Ascending aorta (tissue), 2 donors: ENCODE data around the gene TXNRD1. TPM values are rescaled to one million over a fixed set of nuclear protein-coding genes. Genes with fewer than 3 reads are reported as not detected.
"Not testable (repeated sequence)": the region's sequence is repeated elsewhere in the genome, so short reads cannot be mapped to it uniquely, and the experiment has no call there.

ENCODE experiments used
- DNase-seq, 2 donors: peaks; one replicate each; pipeline ENCODE4 v3.0.0-alpha.2; 2019; ENCODE audit warnings: low spot score in 2 of 2
- H3K27ac ChIP-seq, 2 donors: fragments of 200-600 bp; sonication (generic); one replicate each; pipeline ENCODE4 v1.5.1; 2016 to 2017; ENCODE audit warnings: mild to moderate bottlenecking in 1 of 2
- H3K27me3 ChIP-seq: fragments of 200-600 bp; sonication (generic); one replicate; pipeline ENCODE4 v1.5.1; 2017
- H3K36me3 ChIP-seq, 2 donors: fragments of 200-600 bp; sonication (generic); one replicate each; pipeline ENCODE4 v1.5.1; 2016
- H3K4me1 ChIP-seq, 2 donors: fragments of 200-600 bp; sonication (generic); one replicate each; pipeline ENCODE4 v1.5.1; 2016 to 2017; ENCODE audit warnings: mild to moderate bottlenecking in 1 of 2
- H3K4me3 ChIP-seq, 2 donors: fragments of 200-600 bp; sonication (generic); one replicate each; pipeline ENCODE4 v1.5.1; 2016 to 2017; ENCODE audit warnings: mild to moderate bottlenecking in 1 of 2
- H3K9me3 ChIP-seq, 2 donors: fragments of 200-600 bp; sonication (generic); one replicate each; pipeline ENCODE4 v1.5.1; 2016
- intact Hi-C: fragments of 100-400 bp; cut with DNase I; formaldehyde crosslinking; loops from one replicate; pipeline ENCODE4 v1.15.1; 2023
- total RNA-seq: library from RNA; depleted of rRNA; stranded (reverse); fragments of >200 nt; gene quantifications from one replicate; pipeline ENCODE4 v1.1.0, GENCODE V29; 2016
- TF ChIP-seq, protein P1 (sequence below), 3 experiments: fragments of 200-600 bp in 2 of 3; fragments of 450-650 bp in 1 of 3; sonication (generic) in 2 of 3; IDR thresholded peaks; one replicate each; pipeline ENCODE4 v1.5.1; 2016 to 2019; ENCODE audit warnings: antibody characterized with exemption in 3 of 3, mild to moderate bottlenecking in 1 of 3, moderate library complexity in 1 of 3

TXNRD1 gene
- total RNA-seq, 1 donor from 2014 or later = 67.4 TPM

- TF ChIP-seq, protein P1, sequence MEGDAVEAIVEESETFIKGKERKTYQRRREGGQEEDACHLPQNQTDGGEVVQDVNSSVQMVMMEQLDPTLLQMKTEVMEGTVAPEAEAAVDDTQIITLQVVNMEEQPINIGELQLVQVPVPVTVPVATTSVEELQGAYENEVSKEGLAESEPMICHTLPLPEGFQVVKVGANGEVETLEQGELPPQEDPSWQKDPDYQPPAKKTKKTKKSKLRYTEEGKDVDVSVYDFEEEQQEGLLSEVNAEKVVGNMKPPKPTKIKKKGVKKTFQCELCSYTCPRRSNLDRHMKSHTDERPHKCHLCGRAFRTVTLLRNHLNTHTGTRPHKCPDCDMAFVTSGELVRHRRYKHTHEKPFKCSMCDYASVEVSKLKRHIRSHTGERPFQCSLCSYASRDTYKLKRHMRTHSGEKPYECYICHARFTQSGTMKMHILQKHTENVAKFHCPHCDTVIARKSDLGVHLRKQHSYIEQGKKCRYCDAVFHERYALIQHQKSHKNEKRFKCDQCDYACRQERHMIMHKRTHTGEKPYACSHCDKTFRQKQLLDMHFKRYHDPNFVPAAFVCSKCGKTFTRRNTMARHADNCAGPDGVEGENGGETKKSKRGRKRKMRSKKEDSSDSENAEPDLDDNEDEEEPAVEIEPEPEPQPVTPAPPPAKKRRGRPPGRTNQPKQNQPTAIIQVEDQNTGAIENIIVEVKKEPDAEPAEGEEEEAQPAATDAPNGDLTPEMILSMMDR (IDR thresholded peaks at IDR 0.05) = no peak
- intact Hi-C loops = no loop called here
- DNase-seq = no peak
- H3K4me3 ChIP-seq = peak overlapping the region; percentile 67 to 70
- peak overlapping the region in 1 of 2 donors; percentile 86 for H3K27ac ChIP-seq
- H3K9me3 ChIP-seq = no peaks in the 10 kb centered on the region
- no peaks in the 10 kb centered on the region for H3K27me3 ChIP-seq
- peaks cover 15 to 44% of the 10 kb centered on the region in 2 donors for H3K4me1 ChIP-seq
- peaks cover 18 to 46% of the 10 kb centered on the region in 2 donors for H3K36me3 ChIP-seq
Measured at GRCh38 chr12:104290320-104290719, 74.7 kb downstream of the TXNRD1 start.

DNA sequence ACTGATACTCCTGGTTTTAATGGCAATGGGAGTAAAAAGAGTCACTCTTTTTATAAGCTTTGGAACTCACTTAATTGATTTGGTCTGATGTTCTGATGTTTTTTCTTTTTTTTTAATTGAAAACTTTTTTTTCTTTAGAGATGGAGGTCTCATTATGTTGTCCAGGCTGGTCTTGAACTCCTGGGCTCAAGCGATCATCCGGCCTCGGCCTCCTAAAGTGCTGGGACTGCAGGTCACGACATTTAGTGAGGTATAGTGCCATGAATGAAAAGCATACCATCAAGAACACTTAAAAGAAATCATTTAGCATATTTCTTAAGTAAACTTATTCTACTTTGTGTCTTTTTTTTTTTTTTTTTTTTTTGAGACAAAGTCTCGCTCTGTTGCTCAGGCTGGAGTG, 75.3 kb downstream of the TXNRD1 start:
- no peak for DNase-seq

DNA sequence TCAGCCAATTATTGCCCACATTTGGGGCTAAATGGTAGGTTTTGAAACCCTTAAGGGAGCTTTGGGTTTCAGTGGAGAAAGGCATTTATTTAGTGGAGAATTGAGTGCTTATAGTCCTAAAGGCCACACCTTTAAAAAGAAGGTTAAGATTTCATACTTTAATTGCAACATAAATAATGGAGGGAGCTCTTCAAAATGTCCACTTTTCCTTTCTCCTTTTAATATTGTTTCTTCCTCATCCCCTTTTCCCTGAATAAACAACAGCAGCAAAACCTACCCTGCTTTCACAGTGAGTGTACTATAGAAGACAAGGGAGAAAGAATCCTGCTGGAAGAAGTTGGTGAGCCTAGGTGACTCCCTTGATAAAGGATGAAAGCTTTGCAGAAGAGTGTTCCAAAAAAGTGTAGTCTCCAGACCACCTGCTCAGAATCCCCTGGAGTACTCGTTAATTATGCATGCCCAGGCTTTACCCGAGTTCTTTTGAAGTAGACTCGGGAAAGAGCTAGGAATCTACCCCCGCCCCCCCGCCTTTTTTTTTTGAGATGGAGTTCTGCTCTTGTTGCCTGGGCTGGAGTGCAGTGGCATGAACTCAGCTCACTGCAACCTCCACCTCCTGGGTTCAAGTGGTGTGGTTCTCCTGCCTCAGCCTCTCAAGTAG, 76.4 kb downstream of the TXNRD1 start:
- no peaks in the 10 kb centered on the region for H3K27me3 ChIP-seq
- peaks cover 7 to 46% of the 10 kb centered on the region in 2 donors for H3K4me1 ChIP-seq
- no peaks in the 10 kb centered on the region for H3K9me3 ChIP-seq
- TF ChIP-seq, protein P1 (IDR thresholded peaks at IDR 0.05) = no peak
- peak overlapping the region; percentile 16 to 23 for H3K4me3 ChIP-seq
- peak overlapping the region in 1 of 2 donors; percentile 44 for H3K27ac ChIP-seq
- no peak for DNase-seq
- peaks cover 27 to 60% of the 10 kb centered on the region in 2 donors for H3K36me3 ChIP-seq
- intact Hi-C loops = no loop called here

More for the DNA sequence above, 75.3 kb downstream of the TXNRD1 start:
- TF ChIP-seq, protein P1 (IDR thresholded peaks at IDR 0.05) = no peak
- Histone ChIP-seq H3K27ac (no peak overlapping the region), H3K36me3 (peaks cover 19 to 50% of the 10 kb centered on the region in 2 donors), H3K4me1 (peaks cover 9 to 43% of the 10 kb centered on the region in 2 donors), H3K4me3 (peak overlapping the region in 1 of 2 donors; percentile 23), H3K27me3 (no peaks in the 10 kb centered on the region), H3K9me3 (no peaks in the 10 kb centered on the region)
- intact Hi-C loops = no loop called here

DNA sequence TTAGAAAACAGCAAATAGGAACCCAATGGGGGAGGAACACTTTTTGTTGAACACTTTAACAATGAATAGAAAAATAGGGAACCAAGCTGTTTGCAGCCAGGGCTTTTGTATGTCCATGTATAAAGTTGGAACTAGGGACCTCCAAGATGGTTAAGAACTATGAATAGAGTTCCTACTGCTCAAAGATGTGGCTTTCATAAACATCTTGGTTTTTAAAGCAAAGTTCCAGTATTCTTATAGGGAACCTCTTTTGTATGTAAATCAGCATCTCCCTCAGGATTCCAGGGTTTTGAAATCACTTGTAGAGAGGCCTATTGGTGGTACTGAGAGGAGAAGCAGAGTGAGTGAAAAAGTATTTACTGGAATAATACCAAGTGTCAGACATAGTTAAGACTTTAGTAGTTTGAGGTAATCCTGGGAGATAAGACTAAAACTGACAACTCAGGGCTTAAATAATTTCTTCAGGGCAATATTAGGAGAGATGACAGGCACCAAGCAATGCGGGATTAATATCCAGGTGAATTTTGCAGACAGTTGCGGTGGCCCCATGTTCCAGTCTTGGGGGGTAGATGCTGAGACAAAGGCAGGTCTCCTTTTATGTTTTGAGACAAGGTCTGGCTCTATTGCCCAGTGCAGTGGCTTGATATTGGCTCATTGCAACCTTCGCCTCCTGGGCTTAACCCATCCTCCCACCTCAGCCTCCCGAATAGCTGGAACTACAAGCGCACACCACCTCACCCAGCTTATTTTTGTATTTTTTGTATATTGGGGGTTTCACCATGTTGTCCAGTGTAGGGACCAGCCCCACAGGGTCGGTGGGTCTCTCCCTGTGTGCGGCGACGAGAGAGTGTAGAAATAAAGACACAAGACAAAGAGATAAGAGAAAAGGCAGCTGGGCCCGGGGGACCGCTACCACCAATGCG, 77.6 kb downstream of the TXNRD1 start:
- Histone ChIP-seq H3K36me3 (peaks cover 27 to 70% of the 10 kb centered on the region in 2 donors), H3K4me3 (peak overlapping the region; percentile 3 to 14), H3K4me1 (peaks cover 7 to 52% of the 10 kb centered on the region in 2 donors), H3K27ac (peak overlapping the region; percentile 60 to 70), H3K9me3 (no peaks in the 10 kb centered on the region), H3K27me3 (no peaks in the 10 kb centered on the region)
- TF ChIP-seq, protein P1 (IDR thresholded peaks at IDR 0.05) = no peak
- no peak for DNase-seq
- intact Hi-C loops = no loop called here

GRCh38 chr12:104294158-104294859, 78.7 kb downstream of the TXNRD1 start:
- H3K27me3 ChIP-seq, intact Hi-C loops, DNase-seq, H3K9me3 ChIP-seq: not testable (repeated sequence)
- H3K4me3 ChIP-seq = peak overlapping the region; percentile 13 to 14
- TF ChIP-seq, protein P1 (IDR thresholded peaks at IDR 0.05) = peak; percentile 14 to 47 (median 36)
- peaks cover 27 to 79% of the 10 kb centered on the region in 2 donors for H3K36me3 ChIP-seq
- peak overlapping the region; percentile 60 to 70 for H3K27ac ChIP-seq
- peaks cover 7 to 62% of the 10 kb centered on the region in 2 donors for H3K4me1 ChIP-seq
